Stimulated activated CD8-positive, alpha-beta memory T cell treated with anti-CD3 and anti-CD28 coated beads, Interleukin-12 subunit alpha, Interleukin-12 subunit beta, amount 100 ng/mL, for 1 hour (primary cell): ENCODE data around the gene C1RL.
"Not testable (repeated sequence)": the region's sequence is repeated elsewhere in the genome, so short reads cannot be mapped to it uniquely, and the experiment has no call there.

ENCODE experiments used
- DNase-seq: peaks from one replicate; pipeline ENCODE4 v3.0.0-alpha.2; 2020; ENCODE audit warnings: low read depth

C1RL gene

DNA sequence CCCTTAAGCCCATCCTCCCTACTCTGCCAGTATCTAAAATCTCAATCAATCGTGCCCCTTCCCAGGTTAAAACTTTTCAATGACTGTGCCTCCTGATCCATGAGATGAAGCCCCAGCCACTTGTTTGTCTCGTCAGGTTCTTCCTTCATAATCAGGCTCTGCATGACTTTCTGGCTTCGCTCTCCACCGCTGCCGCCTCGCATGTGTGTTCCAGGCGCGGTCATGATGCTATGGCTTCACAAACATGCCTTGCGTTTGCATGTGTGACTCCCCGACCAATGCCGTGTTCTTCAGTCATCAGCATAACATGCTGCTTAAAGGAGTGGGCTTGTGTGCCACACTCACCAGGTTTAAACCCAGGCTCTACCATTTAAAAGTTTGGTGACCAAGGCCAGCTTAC, 5.0 kb upstream of the C1RL start:
- DNase-seq: no peak

DNA sequence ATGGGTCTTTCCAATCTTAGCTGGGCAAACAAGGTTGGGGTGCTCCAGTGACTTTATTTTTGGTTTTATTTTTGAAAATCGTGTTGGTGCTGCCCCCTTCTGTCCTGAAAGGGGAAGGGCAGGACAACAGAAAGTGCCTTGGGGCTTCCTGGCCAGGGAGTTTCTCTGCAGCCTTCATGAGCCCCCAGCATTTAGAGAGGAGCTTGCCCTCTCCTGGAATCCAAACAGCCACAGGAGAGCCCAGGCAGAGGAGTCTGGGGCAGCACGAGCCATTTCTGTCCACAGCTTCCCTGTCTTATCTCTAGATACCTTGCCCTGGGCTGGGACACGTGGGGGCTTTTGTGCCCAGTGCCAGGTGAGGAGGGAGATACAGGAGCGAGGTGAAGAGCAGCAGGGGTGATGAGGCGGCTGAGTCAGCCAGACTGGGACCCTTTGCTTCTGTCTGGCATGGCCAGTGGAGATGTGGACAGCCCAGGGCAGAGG, 4.4 kb upstream of the C1RL start:
- DNase-seq: peak; percentile 33

DNA sequence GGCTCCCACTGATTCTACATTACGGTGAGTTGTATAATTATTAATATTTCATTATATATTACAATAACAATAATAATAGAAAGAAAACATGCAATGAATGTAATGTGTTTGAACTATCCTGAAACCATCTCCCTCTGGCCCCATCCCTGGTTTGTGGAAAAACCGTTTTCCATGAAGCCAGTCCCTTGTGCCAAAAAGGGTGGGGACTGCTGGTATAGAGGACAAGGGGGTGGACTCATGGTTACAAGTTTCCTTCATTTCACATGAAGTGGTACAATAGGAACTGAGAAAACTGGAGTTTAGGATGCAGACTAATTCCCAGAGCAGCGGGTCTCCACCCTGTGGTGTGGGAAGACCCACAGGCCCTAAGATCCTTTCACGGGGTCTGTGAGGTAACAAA, 3.0 kb upstream of the C1RL start:
- no peak for DNase-seq

DNA sequence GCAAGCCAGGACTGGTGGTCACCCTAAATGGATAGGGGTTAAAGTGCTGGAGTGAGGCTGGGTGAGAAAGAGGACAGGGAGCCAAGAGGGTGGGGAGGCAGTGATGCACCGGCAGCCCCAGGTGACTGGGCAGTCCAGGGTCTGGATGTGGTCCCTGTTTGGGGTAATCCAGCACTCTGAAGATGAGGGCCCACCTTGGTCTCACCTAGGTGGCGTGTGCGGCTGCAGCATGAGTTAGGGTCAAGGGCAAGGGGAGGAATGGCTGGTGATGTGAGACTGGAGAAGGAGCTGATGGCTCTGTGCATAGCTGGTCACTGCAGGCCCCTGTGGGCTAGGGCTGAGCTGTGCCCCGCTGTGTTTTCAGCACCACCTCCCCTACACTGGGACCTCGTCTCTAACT, 1.6 kb upstream of the C1RL start:
- no peak for DNase-seq

DNA sequence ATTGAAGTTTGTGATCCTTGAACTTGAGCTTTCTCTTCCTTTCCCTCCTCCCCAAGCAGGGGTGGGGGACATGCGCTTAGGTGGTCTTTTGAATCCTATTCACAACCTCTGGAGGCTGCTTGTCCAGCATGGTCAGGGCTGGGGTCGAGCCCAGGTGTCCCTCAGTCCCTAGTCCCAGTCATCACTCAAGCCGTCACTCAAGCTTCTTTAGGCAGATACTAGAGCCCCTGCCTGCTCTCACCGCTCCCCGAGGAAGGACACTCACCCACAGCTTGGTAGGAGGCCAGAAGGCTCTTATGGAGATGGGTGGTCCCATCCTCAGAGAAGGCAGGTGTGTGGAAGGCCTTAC, 532 bp upstream of the C1RL start:
- DNase-seq: no peak

DNA sequence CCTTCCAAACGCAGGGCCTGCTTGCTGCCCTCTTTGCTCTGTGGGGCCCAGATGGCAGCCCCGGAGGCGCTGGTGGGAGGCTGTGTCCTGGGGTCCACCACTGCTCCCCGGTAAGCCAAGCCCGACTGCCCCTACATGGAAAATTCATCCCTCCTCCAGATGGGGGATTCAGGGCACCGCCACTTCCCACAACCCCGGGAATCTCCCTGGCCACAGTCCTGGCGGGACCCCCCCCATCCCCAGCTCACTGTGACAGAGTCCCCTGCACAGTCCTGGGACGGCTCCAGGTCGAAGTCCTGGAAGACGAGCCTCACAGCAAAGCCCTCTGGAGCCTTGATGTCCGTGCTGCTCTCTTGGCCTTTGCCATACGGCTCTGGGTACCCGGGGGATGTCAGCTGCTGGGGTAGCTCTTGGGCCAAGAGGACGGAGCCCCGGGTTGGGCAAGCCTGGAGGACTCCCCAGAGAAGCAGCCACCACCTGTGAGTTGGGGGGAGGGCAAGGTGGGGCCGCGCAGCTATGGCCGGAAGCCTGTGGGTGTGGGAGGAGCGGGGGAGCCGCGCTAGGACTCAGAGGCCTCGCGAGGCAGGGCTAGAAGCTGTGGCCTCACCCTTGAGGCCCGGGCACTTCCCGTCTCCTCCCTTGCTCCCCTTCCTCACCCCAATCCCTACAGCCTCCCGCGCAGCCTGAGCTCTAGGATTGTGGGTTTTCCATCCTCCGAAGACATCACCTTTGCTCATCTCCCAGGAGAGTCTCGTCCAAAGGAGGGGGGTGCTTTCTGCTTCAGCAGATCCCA, 815 bp downstream of the C1RL start:
- DNase-seq: peak; percentile 56

DNA sequence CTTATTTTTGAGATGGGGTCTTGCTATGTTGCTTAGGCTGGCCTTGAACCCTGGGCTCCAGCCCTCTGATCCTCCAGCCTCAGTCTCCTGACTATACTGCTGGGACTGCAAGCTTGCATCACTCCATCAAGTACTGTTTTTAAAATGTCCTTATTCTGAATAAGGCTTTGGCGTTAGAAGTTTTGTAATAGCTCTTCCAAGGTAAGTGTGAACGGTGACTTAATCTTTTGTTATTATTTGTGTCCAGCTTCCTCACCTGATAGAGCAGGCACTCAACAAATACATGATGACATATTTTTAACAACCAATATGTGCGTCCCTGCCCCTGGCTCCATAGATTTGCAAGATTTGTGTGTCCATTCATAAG, 1.4 kb downstream of the C1RL start:
- no peak for DNase-seq

DNA sequence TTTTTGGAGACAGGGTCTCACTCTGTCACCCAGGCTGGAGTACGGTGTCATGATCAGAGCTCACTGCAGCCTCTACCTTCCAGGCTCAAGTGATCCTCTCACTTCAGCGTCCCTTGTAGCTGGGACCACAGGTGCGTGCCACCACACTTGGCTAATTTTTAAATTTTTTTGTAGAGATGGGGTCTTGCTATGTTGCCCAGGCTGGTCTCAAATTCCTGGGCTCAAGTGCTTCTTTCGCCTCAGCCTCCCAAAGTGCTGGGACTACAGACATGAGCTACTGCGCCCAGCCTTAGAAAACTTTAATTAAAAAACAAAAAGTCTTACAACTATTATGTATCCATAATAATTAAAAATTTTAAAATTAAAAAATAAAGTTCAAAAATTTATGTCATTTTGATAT, 1.8 kb downstream of the C1RL start:
- DNase-seq: not testable (repeated sequence)

DNA sequence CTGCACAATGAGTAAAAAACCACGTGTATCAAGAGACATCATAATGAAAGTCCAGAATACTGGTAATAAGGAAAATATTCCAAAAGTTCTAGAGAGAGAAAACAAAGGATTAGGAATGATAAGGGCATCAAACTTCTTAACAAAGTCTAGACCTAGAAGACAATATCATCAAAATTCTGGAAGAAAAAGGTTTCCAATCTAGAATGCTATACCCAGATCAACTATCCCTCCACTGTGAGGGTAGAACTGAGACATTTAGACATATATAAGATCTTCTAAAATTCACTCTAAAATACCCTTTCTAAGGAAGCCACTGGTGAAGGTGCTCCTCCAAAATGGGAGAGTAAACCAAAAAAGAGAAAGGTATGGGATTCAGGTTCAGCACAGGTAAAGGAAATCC, 2.9 kb downstream of the C1RL start:
- no peak for DNase-seq

DNA sequence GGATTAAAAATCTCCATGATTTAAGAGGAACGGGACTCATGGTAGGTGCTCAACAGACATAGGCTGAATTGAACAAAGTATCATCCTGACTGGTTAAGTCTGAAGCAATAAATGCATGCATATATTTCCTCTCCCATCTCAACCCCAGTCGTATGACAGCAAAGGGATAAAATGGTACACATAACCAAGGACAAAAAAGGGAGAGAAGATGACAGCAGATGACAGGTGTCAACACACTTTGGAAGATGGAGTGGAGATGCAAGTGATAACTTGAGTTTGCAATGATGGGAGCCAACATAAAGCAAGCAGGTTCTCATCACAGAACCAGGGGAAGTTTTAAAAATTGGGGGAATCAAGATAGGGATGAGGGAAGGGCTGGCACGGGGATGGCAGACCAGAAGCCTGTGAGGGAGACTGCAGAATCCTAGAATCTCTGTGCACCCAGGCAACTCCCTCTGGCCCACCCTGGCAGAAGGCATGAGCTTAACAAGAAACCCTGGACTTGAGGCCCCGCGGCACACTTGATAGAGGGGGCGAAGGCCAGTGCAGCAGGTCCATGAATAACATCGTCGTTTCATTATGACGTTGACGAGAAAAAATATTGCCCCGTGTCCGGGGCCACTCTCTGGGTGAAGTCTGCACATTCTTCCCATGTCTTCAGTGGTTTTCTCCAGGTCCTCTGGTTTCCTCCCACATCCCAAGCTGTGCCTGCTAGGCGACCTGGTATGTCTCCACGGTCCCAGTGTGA, 5.0 kb downstream of the C1RL start:
- DNase-seq: no peak

DNA sequence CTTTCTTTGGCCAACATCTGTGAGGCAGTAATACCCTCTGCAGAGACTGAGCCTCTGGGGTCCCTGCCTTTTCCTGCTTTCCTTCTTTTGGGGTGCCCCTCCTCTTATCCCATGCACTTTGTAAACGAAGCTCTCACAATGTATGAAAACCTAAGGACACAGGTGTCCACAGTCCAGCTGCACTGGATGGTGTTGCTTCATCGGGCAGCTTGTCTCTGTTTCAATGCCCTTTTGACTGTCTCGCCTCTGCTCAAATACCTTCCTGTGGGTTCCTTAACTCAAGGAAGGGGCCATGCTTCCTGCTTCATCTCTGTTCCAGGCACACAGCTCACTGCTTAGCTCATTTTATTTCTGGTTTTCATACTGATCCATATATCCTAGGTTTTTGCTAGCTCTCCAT, 6.4 kb downstream of the C1RL start:
- no peak for DNase-seq

DNA sequence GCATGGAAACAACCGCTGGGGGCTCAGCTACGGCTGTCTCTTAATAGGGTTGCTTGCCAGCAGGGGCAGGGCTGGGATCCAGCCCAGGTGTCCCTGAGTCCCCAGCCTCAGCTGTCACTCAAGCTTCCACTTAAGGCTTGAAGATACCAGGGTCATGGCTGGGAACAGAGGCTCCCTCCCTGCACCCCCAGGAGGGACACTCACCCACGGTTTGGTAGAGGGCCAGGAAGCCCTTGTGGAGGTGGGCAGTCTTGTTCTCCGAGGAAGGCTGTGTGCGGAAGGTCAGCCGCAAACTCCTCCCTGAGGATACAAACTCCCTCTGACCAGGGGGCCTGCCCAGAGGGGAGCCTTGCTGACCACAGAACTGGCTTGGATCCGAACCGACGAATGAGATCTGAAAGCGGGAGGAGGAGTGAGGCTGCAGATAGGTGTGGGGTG, 7.3 kb downstream of the C1RL start:
- no peak for DNase-seq

DNA sequence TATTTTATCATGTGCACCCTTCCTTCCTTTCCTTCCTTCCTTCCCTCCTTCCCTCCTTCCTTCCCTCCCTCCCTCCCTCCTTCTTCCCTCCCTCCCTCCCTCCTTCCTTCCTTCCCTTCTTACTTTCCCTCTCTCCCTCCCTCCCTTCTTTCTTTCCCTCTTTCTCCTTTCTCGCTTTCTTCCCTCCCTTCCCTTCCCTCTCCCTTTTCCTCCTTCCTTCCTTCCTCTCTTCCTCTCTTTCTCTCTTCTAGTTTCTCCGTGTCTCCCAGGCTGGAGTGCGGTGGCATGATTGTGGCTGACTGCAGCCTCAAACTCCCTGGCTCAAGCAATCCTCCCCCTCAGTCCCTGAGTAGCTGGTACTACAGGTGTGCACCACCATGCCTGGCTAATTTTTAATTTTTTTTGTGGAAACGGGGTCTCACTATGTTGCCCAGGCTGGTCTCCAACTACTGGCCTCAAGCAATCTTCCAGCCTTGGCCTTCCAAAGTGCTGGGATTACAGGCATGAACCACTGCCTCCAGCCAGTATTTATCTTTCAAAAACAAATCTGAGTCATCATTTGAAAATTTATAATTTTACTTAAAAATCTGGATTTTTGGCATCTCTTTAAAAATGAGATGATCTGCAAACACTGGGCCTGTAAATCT, 7.8 kb downstream of the C1RL start:
- DNase-seq: no peak

DNA sequence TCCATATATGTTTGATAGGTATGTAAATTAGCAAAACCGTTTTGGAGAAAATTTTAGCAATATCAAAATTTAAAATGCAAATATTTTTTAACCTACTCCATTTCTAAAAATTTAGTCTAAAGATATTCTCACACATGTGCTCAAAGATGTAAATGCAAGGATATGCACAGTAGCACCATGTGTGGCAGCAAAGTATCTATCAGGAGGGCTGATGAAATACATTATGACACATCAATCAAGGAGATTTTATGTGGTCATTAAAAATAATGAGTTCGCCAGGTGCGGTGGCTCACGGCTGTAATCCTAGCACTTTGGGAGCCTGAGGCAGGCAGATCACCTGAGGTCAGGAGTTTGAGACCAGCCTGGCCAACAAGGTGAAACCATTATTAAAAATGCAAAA, 8.8 kb downstream of the C1RL start:
- no peak for DNase-seq

DNA sequence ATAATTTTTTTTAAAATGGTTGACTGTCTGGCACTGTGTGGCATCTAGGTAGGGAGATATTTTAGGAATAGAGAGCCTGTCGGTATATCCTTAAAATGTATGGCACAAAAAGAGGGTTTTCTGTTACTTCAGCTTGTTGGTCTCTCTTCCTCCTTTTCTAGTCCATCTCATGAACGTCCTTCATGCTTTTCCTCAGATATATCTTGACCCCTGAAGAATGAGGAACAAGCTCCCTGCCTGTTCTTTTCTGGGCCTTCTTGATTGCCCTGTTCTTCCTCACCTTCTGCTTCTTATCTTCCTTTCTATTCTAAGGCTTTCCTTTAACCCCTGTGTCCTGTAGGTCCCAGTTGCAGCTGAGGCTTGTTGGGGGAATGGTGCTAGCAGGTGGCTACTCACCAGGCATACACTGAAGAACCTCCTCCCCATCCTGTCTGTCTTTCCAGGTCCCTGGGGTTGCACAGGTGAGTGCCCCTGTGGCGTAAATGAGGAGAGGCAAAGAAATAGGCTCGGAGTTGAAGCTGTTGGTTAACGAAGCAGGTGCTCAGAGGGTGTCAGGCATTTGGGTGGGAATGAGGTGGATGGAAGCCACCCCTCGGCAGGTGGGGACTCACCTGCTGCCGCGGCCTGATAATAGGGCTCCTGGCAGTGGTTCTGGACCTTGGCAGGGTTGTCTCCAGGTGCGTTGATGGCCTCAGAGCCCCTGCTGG, 9.6 kb downstream of the C1RL start:
- DNase-seq: no peak

DNA sequence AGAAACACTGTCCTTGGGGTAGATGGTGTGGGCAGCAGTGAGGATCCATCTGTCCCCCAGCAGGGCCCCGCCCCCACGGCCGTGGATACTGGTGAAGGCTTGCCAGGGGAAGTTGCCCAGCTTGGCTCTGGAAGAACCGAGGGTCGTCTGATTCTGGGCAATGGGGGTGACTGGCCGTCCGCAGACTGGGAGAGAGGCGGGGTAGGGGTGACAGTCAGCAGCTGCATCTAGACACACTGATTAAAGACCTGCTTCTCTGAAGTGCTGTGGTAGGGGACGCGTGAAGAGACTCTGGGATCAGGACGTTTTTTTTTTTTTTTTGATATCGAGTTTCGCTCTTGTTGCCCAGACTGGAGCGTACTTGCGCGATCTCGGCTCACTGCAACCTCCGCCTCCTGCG, 12.0 kb downstream of the C1RL start:
- no peak for DNase-seq

DNA sequence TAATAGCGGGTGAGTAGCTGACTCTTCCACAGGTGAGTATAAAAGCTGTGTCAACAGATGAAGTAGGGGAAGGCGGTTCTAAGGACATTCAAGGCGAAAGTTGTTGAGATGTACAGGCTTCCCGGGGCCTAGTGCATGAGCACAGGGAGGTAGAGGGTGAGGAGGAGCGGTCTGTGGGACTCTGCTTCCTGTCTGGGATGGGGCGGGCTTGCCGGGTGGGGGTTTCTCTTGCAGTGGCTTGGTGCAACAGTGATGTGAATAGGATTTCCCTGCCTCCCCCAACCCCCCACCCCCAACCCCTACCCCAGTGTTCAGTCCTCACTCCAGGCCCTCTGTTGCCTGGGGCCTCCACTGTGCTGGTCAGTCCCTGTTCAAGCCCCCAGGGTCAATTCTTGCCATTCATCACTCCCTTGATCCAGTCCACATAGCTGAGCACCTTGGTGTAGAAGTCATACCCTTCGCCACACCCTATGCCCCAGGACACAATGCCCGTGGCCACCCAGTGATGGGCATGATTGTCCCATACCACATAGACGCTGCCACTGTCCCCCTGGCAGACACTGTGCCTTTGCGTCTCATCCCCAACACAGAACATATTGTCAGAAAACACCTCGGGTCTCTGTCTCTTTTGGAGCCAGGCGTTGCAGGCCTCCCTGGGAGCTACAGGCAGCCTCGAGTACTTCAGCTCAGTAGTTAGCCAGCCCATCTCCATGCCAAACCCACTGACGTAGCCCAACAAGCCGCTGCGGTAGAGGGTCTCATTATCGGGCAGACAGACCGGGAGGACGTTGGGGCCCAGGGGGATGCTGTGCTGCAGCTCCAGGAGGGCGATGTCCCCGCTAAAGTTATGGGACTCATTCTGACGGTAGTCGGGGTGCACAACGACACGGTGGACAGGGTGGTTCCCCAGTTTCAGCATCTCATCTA, 12.7 kb downstream of the C1RL start:
- DNase-seq: no peak

DNA sequence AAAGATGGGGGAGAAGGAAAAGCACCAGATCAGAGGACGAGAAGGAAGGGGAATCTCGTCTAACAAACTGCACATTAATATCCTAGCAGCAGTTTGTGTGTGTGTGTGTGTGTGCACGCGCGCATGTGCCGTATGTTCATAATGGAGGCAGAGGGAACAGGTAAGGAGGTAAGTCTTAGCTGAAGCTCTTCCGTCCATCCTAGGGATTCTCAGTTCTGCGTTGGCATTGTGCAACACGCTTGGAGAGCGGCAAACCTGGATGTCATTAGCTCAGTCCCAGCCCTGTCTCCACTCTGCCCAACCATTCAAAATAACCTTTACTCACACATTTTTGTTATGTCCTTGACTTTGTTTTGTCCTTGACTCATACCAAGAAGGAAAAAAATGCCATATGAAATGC, 15.1 kb downstream of the C1RL start:
- DNase-seq: no peak

DNA sequence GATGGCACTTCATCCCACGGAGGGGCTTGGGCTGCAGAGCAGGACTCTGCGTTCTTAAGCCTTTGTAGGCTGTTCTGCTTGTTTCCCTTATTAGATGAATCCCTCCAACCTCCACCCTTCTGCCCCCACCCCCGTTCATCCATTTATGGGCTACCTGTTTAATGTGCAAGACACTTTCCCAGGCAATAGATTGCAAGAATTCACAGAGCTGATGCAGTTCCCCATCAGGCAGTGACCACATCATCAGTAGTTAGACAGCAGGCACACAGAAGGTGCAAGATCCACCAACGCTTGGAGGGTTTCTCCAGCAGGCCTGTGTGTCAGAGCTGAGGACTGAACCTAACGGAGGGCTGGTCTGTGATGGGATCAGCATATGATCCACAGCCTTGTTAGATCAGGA, 15.5 kb downstream of the C1RL start:
- DNase-seq: no peak

DNA sequence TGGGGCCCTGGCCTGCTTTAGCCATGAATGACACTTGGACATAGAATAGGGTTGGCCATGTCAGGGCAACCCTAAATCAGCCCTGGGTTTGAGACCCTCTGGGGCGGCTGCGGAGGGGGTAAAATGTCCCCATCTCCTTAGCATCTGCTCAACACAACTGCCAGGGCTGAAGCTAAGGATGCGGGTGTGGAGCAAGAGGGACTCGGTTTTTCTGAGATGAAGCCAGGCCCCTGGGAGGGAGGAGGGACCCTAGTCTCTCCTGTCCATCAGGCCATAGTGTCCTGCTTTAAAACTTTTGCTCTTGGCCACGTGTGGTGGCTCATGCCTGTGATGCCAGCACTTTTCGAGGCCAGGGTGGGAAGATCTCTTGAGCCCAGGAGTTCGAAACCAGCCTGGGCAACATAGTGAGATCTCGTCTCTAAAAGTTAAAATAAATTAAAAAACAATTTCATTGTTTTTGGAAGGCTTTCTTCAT, 16.0 kb downstream of the C1RL start:
- no peak for DNase-seq

DNA sequence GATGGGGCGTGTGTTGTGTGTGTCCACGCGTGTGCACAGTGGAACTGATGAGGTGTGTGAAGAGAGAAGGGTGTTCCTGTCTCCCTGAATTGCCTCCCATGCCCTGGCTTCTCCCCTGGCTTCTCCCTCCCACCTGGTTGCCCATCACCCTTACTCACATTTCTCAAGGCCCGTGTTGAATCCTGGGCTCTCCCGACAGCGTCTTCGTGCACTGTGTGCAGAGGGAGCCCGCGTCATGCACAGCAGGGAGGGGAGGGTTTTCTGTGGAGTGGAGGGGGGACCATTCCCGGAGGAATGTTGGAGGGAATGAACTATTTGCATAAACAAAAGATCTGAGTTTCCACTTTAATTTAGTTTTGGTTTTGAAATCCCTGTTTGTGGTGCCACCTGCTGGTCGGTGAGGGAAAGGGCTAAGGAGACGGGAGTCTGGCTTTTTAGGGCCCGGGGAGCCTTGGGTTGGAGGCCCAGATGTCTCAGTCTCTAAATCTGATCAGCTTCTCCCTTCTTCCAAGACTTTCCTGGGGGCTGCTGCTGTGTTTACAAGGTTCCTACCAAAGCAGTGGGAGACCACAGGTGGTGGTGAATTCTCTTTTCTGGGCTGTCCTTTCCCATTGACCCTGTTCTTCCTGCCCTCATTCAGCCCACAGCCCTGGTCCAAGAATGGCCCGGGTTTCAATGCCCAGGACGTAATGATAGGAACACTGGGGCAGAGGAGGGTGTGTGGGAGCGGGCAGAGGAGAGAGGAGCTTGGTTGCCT, 16.6 kb downstream of the C1RL start, which contains the start of gene C1R:
C1R (minus strand) TSS at position 217 of the 757 bp plus-strand sequence; CDS start at position 160, 57 bp downstream.
- peak; percentile 60 for DNase-seq
